ENCODE measurements around the gene RASAL2.
A peak's percentile ranks its signal among the peaks of the same experiment; 100 is the strongest.
"Not testable (repeated sequence)": the region's sequence is repeated elsewhere in the genome, so short reads cannot be mapped to it uniquely, and the experiment has no call there.

RASAL2 gene

DNA sequence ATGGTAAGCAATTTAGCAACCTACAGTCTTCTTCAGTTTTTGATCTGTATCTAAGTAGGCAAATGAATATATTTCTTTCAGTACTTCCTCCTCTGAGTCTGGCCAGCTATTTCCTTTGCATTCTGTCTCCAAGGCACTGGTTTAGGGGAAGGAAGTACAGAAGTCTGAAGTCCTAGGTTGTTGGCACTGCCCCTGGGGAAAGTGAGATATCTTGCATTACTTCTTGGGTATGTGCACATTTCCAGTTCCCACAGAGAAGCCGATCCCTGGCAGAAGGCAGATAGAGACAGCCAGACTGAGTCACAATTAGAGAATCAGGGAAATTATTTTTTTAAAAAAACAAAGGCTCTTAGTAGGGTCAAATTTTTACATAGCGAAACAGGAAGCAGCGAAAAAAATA lies 98.8 kb downstream of the RASAL2 start:
- Histone ChIP-seq H3K27ac (peak overlapping the region; percentile 56; the same call in 1 of the 2 replicates), H3K4me3 (peak overlapping the region; percentile 34; the same call in 1 of the 2 replicates), H3K9me3 (ENCODE audit: low read depth, low read length) (no peaks in the 10 kb centered on the region), H3K9ac (ENCODE audit: insufficient read length) (peak overlapping the region; percentile 19), H3K36me3 (ENCODE audit: insufficient read depth, low read length) (no peaks in the 10 kb centered on the region)
- DNase-seq (ENCODE audit: low read depth, low spot score): no peak
- TF ChIP-seq FOXP2 (optimal IDR thresholded peaks at IDR 0.05; ENCODE audit: control extremely low read depth, extremely low read length, insufficient read depth) (no peak), EZH2 (IDR thresholded peaks at IDR 0.05) (no peak), POLR2AphosphoS5 (IDR thresholded peaks at IDR 0.05; ENCODE audit: borderline replicate concordance, low read depth, low read length) (no peak)

GRCh38 chr1:178196631-178197030 lies 102.7 kb downstream of the RASAL2 start:
- Histone ChIP-seq H3K36me3 (ENCODE audit: insufficient read depth, low read length) (no peaks in the 10 kb centered on the region), H3K9ac (ENCODE audit: insufficient read length) (no peak overlapping the region), H3K9me3 (ENCODE audit: low read depth, low read length) (no peaks in the 10 kb centered on the region), H3K4me3 (no peak overlapping the region), H3K27ac (no peak overlapping the region)
- TF ChIP-seq FOXP2 (optimal IDR thresholded peaks at IDR 0.05; ENCODE audit: control extremely low read depth, extremely low read length, insufficient read depth) (no peak), EZH2 (IDR thresholded peaks at IDR 0.05) (no peak), POLR2AphosphoS5 (IDR thresholded peaks at IDR 0.05; ENCODE audit: borderline replicate concordance, low read depth, low read length) (no peak)
- DNase-seq (ENCODE audit: low read depth, low spot score): no peak

DNA sequence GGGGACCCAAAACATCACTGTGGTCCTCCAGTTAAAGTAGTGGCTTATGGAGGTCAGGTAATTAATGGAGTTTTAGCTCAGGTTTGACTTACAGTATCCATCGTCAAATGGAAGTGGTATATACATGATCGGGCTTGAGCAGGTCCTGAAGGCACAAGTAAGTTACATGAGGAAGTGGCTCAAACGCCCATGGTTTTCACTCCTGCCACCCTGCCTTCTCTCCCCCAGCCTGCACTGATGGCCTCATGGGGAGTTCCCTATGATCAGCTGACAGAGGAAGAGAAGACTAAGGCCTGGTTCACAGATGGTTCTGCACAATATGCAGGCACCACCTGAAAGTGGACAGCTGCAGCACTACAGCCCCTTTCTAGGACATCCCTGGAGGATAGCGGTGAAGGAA lies 108.2 kb downstream of the RASAL2 start:
- not testable (repeated sequence) for H3K27ac ChIP-seq; H3K36me3 ChIP-seq (ENCODE audit: insufficient read depth, low read length); H3K9ac ChIP-seq (ENCODE audit: insufficient read length); H3K4me3 ChIP-seq; DNase-seq (ENCODE audit: low read depth, low spot score); H3K9me3 ChIP-seq (ENCODE audit: low read depth, low read length)

- H3K27ac ChIP-seq; H3K36me3 ChIP-seq (ENCODE audit: insufficient read depth, low read length); DNase-seq (ENCODE audit: low read depth, low spot score); H3K9ac ChIP-seq (ENCODE audit: insufficient read length); H3K4me3 ChIP-seq; H3K9me3 ChIP-seq (ENCODE audit: low read depth, low read length): not testable (repeated sequence)
Measured at GRCh38 chr1:178202546-178202945, 108.6 kb downstream of the RASAL2 start.

GRCh38 chr1:178208269-178208856 lies 114.5 kb downstream of the RASAL2 start:
- H3K4me3 ChIP-seq; H3K9ac ChIP-seq (ENCODE audit: insufficient read length); DNase-seq (ENCODE audit: low read depth, low spot score); H3K36me3 ChIP-seq (ENCODE audit: insufficient read depth, low read length); H3K9me3 ChIP-seq (ENCODE audit: low read depth, low read length); H3K27ac ChIP-seq: not testable (repeated sequence)

DNA sequence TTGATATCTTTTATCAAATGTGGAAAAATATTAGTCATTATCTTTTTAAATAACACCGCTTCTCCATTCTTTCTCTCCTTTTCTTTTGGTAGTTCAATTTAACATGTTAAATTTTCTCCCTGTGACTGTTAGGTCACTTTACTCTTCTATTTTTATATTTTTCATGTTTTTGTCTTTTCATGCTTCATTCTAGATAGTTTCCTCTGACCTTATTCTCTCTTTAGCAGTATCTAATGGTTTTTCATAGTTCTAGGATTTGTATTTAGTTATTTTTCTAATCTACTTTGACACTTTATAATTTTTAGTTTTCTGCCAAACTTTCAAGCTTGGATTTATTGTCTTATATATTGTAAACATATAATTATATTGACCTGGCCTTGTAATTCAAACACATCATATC lies 116.0 kb downstream of the RASAL2 start:
- Histone ChIP-seq H3K27ac (no peak overlapping the region), H3K9me3 (ENCODE audit: low read depth, low read length) (no peaks in the 10 kb centered on the region; the same call in 1 of the 2 replicates), H3K4me3 (no peak overlapping the region), H3K9ac (ENCODE audit: insufficient read length) (no peak overlapping the region), H3K36me3 (ENCODE audit: insufficient read depth, low read length) (no peaks in the 10 kb centered on the region)
- TF ChIP-seq FOXP2 (optimal IDR thresholded peaks at IDR 0.05; ENCODE audit: control extremely low read depth, extremely low read length, insufficient read depth) (no peak), POLR2AphosphoS5 (IDR thresholded peaks at IDR 0.05; ENCODE audit: borderline replicate concordance, low read depth, low read length) (no peak), EZH2 (IDR thresholded peaks at IDR 0.05) (no peak)
- DNase-seq (ENCODE audit: low read depth, low spot score): no peak

DNA sequence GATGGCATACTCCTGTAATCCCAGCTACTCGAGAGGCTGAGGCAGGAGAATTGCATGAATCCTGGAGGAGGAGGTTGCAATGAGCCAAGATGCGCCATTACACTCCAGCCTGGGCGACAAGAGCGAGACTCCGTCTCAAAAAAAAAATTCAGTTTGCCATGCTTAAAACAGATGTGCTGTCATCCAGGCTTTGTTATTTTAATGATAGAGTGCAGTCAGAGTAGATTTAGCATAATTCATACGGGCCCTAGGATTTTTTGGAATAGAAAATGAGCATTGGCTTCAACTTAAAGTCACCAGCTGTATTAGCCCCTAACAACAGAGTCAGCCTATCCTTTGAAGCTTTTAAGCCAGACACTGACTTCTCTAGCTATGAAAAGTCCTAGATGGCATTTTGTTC lies 124.6 kb downstream of the RASAL2 start:
- no peak overlapping the region for H3K4me3 ChIP-seq
- DNase-seq (ENCODE audit: low read depth, low spot score): no peak
- TF ChIP-seq EZH2 (IDR thresholded peaks at IDR 0.05) (no peak), POLR2AphosphoS5 (IDR thresholded peaks at IDR 0.05; ENCODE audit: borderline replicate concordance, low read depth, low read length) (no peak), FOXP2 (optimal IDR thresholded peaks at IDR 0.05; ENCODE audit: control extremely low read depth, extremely low read length, insufficient read depth) (no peak)
- H3K9me3 ChIP-seq (ENCODE audit: low read depth, low read length): no peaks in the 10 kb centered on the region
- no peak overlapping the region for H3K9ac ChIP-seq (ENCODE audit: insufficient read length)
- H3K36me3 ChIP-seq (ENCODE audit: insufficient read depth, low read length): no peaks in the 10 kb centered on the region
- no peak overlapping the region for H3K27ac ChIP-seq

DNA sequence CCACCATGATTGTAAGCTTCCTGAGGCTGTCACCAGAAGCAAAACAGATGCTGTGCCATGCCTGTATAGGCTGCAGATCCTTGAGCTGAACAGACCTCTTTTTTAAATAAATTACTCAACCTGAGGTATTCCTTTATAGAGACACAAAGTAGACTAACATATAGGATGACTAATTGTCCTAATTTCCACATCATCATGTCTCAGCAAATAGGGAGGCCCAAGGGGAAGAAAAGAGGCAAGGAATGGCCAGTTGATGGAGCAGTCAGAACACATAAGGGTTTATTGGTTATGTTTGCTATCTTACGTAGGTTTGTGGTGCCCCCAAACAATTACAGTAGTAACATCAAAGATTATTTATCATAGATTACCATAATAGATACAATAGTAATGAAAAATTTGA lies 126.2 kb downstream of the RASAL2 start:
- H3K9me3 ChIP-seq (ENCODE audit: low read depth, low read length): no peaks in the 10 kb centered on the region
- no peak for DNase-seq (ENCODE audit: low read depth, low spot score)
- TF ChIP-seq POLR2AphosphoS5 (IDR thresholded peaks at IDR 0.05; ENCODE audit: borderline replicate concordance, low read depth, low read length): no peak
- TF ChIP-seq EZH2 (IDR thresholded peaks at IDR 0.05): no peak
- TF ChIP-seq FOXP2 (optimal IDR thresholded peaks at IDR 0.05; ENCODE audit: control extremely low read depth, extremely low read length, insufficient read depth): no peak
- H3K4me3 ChIP-seq: no peak overlapping the region
- no peak overlapping the region for H3K27ac ChIP-seq
- H3K9ac ChIP-seq (ENCODE audit: insufficient read length): no peak overlapping the region
- H3K36me3 ChIP-seq (ENCODE audit: insufficient read depth, low read length): no peaks in the 10 kb centered on the region

DNA sequence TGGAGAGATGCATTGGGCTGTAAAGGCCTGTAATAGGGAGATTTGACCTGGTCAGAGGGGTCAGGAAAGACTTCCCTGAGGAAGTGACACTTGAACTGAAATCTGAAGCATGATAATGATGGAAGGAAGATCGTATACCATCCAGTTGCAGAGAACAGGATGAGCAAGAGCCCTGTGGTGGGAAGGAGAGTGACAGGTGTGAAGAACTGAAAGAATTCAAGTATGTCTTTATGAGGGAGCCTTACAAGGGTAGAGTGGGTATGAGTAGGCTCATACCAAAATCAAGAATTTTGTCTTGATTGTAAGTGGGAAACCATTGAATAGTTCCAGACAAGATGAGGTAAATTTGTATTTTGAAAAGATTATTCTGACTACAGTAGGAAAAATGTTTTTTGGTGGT lies 129.4 kb downstream of the RASAL2 start:
- no peaks in the 10 kb centered on the region for H3K36me3 ChIP-seq (ENCODE audit: insufficient read depth, low read length)
- no peak overlapping the region for H3K9ac ChIP-seq (ENCODE audit: insufficient read length)
- no peaks in the 10 kb centered on the region for H3K9me3 ChIP-seq (ENCODE audit: low read depth, low read length)
- no peak for DNase-seq (ENCODE audit: low read depth, low spot score)
- H3K4me3 ChIP-seq: no peak overlapping the region
- H3K27ac ChIP-seq: no peak overlapping the region
- TF ChIP-seq FOXP2 (optimal IDR thresholded peaks at IDR 0.05; ENCODE audit: control extremely low read depth, extremely low read length, insufficient read depth): no peak
- no peak for TF ChIP-seq EZH2 (IDR thresholded peaks at IDR 0.05)
- no peak for TF ChIP-seq POLR2AphosphoS5 (IDR thresholded peaks at IDR 0.05; ENCODE audit: borderline replicate concordance, low read depth, low read length)
